Ascending aorta (tissue), 2 donors: ENCODE results near the gene GPX7. TPM values are rescaled to one million over a fixed set of nuclear protein-coding genes. Genes with fewer than 3 reads are reported as not detected.

ENCODE experiments used
- DNase-seq, 2 donors: peaks; one replicate each; pipeline ENCODE4 v3.0.0-alpha.2; 2019; ENCODE audit warnings: low spot score in 2 of 2
- H3K27ac ChIP-seq, 2 donors: fragments of 200-600 bp; sonication (generic); one replicate each; pipeline ENCODE4 v1.5.1; 2016 to 2017; ENCODE audit warnings: mild to moderate bottlenecking in 1 of 2
- H3K27me3 ChIP-seq: fragments of 200-600 bp; sonication (generic); one replicate; pipeline ENCODE4 v1.5.1; 2017
- H3K36me3 ChIP-seq, 2 donors: fragments of 200-600 bp; sonication (generic); one replicate each; pipeline ENCODE4 v1.5.1; 2016
- H3K4me1 ChIP-seq, 2 donors: fragments of 200-600 bp; sonication (generic); one replicate each; pipeline ENCODE4 v1.5.1; 2016 to 2017; ENCODE audit warnings: mild to moderate bottlenecking in 1 of 2
- H3K4me3 ChIP-seq, 2 donors: fragments of 200-600 bp; sonication (generic); one replicate each; pipeline ENCODE4 v1.5.1; 2016 to 2017; ENCODE audit warnings: mild to moderate bottlenecking in 1 of 2
- H3K9me3 ChIP-seq, 2 donors: fragments of 200-600 bp; sonication (generic); one replicate each; pipeline ENCODE4 v1.5.1; 2016
- CTCF ChIP-seq, 3 experiments: fragments of 200-600 bp in 2 of 3; fragments of 450-650 bp in 1 of 3; sonication (generic) in 2 of 3; IDR thresholded peaks; one replicate each; pipeline ENCODE4 v1.5.1; 2016 to 2019; ENCODE audit warnings: antibody characterized with exemption in 3 of 3, mild to moderate bottlenecking in 1 of 3, moderate library complexity in 1 of 3
- intact Hi-C: fragments of 100-400 bp; cut with DNase I; formaldehyde crosslinking; loops from one replicate; pipeline ENCODE4 v1.15.1; 2023
- total RNA-seq: library from RNA; depleted of rRNA; stranded (reverse); fragments of >200 nt; gene quantifications from one replicate; pipeline ENCODE4 v1.1.0, GENCODE V29; 2016

Gene GPX7
- total RNA-seq = 6.3 TPM

GRCh38 chr1:52601991-52602855, at the start of gene GPX7:
TSS of gene GPX7 (plus strand) at chr1:52602371. CDS start at chr1:52602410, 39 bp downstream.
- H3K4me3 ChIP-seq = peak within 1 kb of the TSS; percentile 81 to 82
- peak within 1 kb of the TSS; percentile 74 to 87 for H3K27ac ChIP-seq
- intact Hi-C loops = loop anchor here (1.0 kb wide), 1 partner anchor 49 kb away; the partner anchor contains the start of gene TUT4
- DNase-seq = peak in 1 of 2 donors; percentile 71
- H3K27me3 ChIP-seq = no peaks in the 10 kb centered on the region
- peaks cover 0 to 16% of the 10 kb centered on the region in 2 donors for H3K4me1 ChIP-seq
- TF ChIP-seq CTCF (IDR thresholded peaks at IDR 0.05) = no peak
- no peaks in the 10 kb centered on the region for H3K9me3 ChIP-seq
- H3K36me3 ChIP-seq = peaks cover 4 to 7% of the 10 kb centered on the region in 2 donors

DNA sequence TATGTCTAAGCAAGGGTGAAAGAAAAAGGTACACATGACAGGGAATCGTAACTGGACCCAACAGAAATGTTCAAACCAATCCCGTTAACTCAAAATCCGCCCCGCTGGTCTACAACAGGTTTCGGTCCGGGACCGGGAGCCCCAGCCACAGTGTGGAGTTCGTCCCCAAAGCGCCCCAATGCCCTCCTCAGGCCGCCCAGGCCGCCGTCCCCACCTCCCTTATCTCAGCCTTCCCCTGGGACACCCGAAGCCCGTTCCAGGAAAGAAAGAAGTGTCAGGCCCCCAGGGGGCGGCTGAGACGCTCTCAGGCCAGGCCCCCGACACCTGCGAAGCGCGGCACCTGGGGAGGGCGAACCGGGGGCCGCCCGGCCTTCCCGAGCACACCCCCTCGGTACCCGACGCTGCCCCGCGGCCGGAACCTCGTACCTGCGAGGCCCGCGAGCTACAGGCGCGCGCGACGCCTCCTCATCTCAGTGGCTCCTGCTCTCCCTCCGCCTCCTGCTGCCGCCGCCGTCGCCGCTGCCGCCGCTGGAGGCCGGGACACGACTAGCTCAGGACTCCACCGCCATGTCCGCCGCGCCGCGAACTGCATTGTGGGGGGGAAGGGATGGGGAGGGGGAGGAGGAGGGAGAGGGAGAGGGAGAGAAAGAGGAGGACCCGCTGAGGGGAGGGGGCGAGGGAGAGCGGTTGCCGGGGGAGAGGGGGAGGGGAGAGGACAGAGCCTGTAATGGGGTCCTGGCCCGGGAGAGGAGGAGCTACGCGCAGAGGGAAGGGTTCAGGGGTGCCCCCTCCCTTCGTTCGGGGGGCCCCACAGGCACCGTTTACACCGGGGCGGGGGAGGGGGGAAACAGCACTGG, 49.4 kb upstream of the GPX7 start, which contains the start of gene TUT4:
Gene TUT4, minus strand, starts transcription at position 588 of the 857 bp plus-strand sequence. CDS start 26,812 bp downstream, outside the sequence.
- H3K27me3 ChIP-seq = no peaks in the 10 kb centered on the region
- no peaks in the 10 kb centered on the region for H3K36me3 ChIP-seq
- peak within 1 kb of the TSS; percentile 86 to 92 for H3K27ac ChIP-seq
- peak within 1 kb of the TSS; percentile 94 to 98 for H3K4me3 ChIP-seq
- intact Hi-C loops = loop anchor here (1.0 to 10.0 kb wide), 5 partner anchors 50 to 772 kb away; partner anchors contain the start of genes COA7, GPX7, LRP8 and ORC1
- H3K9me3 ChIP-seq = no peaks in the 10 kb centered on the region
- peaks cover 4 to 5% of the 10 kb centered on the region in 2 donors for H3K4me1 ChIP-seq
- DNase-seq = peak; percentile 12 to 84
- TF ChIP-seq CTCF (IDR thresholded peaks at IDR 0.05) = no peak

- no peaks in the 10 kb centered on the region for H3K27me3 ChIP-seq
- intact Hi-C loops = loop anchor here (1.0 to 10.0 kb wide), 5 partner anchors 49 to 771 kb away; partner anchors contain the start of genes COA7, GPX7, LRP8 and ORC1
- no peak for TF ChIP-seq CTCF (IDR thresholded peaks at IDR 0.05)
- DNase-seq = peak; percentile 45 to 91
- H3K4me3 ChIP-seq = peak overlapping the region; percentile 94 to 98
- H3K9me3 ChIP-seq = no peaks in the 10 kb centered on the region
- H3K4me1 ChIP-seq = peaks cover 4 to 5% of the 10 kb centered on the region in 2 donors
- no peaks in the 10 kb centered on the region for H3K36me3 ChIP-seq
- peak overlapping the region; percentile 86 to 92 for H3K27ac ChIP-seq
These were observed 48.6 kb upstream of the GPX7 start for GRCh38 chr1:52553362-52554266.

GRCh38 chr1:52554267-52554640, 47.9 kb upstream of the GPX7 start:
- Histone ChIP-seq H3K36me3 (no peaks in the 10 kb centered on the region), H3K4me1 (peaks cover 4 to 5% of the 10 kb centered on the region in 2 donors), H3K9me3 (no peaks in the 10 kb centered on the region), H3K27me3 (no peaks in the 10 kb centered on the region), H3K4me3 (peak overlapping the region; percentile 94 to 98), H3K27ac (peak overlapping the region in 1 of 2 donors; percentile 86)
- no peak for DNase-seq
- no peak for TF ChIP-seq CTCF (IDR thresholded peaks at IDR 0.05)
- intact Hi-C loops = loop anchor here (5.0 to 10.0 kb wide), 2 partner anchors 412 to 771 kb away; partner anchors contain the start of genes LRP8 and ZFYVE9
